ENCODE data around the gene CHST11.

DNA sequence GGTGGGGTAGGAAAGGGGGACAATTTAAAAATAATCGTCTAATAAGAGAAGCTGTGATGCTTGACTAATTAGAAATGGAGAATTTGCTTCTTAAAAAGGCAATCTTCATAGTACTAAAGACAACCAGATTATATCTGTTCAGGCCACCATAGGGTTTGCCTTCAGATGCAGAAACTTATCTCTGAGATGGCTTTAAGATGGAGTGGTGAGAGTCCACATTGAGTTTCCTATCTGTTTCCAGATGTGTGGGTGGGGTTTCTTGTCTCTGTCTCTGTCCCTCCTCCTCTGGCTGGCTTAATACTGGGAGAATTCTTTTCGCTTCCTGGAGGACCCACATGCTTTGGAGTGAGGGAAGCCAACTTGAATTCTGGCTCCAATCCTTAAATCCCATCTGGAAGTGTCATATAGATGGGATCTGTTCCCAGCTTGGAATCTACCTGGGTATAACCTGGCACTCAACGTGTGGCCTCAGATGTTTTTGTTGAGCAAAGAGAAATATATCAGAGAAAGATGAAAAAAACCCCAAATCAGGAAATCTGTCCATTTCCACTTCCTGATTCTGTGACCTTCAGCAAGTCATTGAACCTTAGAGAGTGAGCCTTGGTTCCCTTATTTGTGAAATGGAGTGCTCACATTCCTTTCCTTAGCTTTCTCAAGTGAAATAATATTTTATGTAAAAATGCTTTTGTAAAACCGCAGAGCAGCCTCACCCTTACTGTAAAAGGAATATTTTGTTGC is 66.4 kb downstream of the CHST11 start:
- TF ChIP-seq CTCF (conservative IDR thresholded peaks at IDR 0.05; ENCODE audit: low read depth, low read length) (no peak), EZH2 (IDR thresholded peaks at IDR 0.05; ENCODE audit: borderline replicate concordance, low read depth, low read length, poor library complexity, severe bottlenecking) (no peak)

Data from A673 (cell line).